GM12873 (cell line): ENCODE results near the gene SURF2.

Source experiments
- CTCF ChIP-seq: IDR thresholded peaks from 2 replicates; pipeline ENCODE4 v1.5.1; 2012; ENCODE audit warnings: low read depth, mild to moderate bottlenecking, moderate library complexity, low read length, control low read depth; ENCODE audit not compliant: insufficient read depth; ENCODE audit errors: missing control alignments

The SURF2 gene

GRCh38 chr9:133400292-133400691 is 43.9 kb downstream of the SURF2 start:
- no peak for TF ChIP-seq CTCF

GRCh38 chr9:133401588-133401987 is 45.2 kb downstream of the SURF2 start:
- TF ChIP-seq CTCF, result no peak

- no peak for TF ChIP-seq CTCF
These were observed 46.3 kb downstream of the SURF2 start for GRCh38 chr9:133402689-133403088.

- peak; percentile 71 for TF ChIP-seq CTCF
These were observed 47.6 kb downstream of the SURF2 start for GRCh38 chr9:133403766-133404453.

GRCh38 chr9:133404454-133405002 is 48.2 kb downstream of the SURF2 start:
- TF ChIP-seq CTCF, result no peak

- no peak for TF ChIP-seq CTCF
These were observed 49.4 kb downstream of the SURF2 start for GRCh38 chr9:133405508-133406438.
